SK-N-SH (cell line): ENCODE results near the gene ARHGAP6. TPM values are rescaled to one million over a fixed set of nuclear protein-coding genes. Genes with fewer than 3 reads are reported as not detected.

Source experiments
- CTCF ChIA-PET: fragments of 300-600, 350-600 bp; formaldehyde crosslinking; extraction: SDS; loops from one replicate; lab custom pipeline; 2021; lab: Yijun Ruan, JAX
- POLR2A ChIA-PET: fragments of 350-600 bp; sonication (Branson Sonifier 250); formaldehyde crosslinking; extraction: SDS; loops from one replicate; lab custom pipeline; 2020; ENCODE audit warnings: antibody characterized with exemption, inconsistent platforms; lab: Yijun Ruan, JAX
- DNase-seq: peaks from one replicate; pipeline ENCODE4 v3.0.0; 2012
- H2AFZ ChIP-seq: fragments of 200-600 bp; sonication (generic); 2 replicates; pipeline ENCODE4 v1.8.1; 2016; ENCODE audit warnings: antibody characterized with exemption, mild to moderate bottlenecking, low read depth
- H3F3A ChIP-seq: fragments of 200-600 bp; sonication (generic); replicated peaks from 2 replicates; pipeline ENCODE3; 2016; ENCODE audit warnings: antibody characterized with exemption, mild to moderate bottlenecking; ENCODE audit not compliant: insufficient read depth
- H3K27ac ChIP-seq, 2 experiments: fragments of 200-500 bp in 1 of 2; fragments of 200-600 bp in 1 of 2; sonication (Bioruptor generic) in 1 of 2; sonication (generic), shearing (Covaris generic) in 1 of 2; 2 replicates each; pipeline versions ENCODE4 v1.5.1 to v1.6.1; 2014 to 2016; ENCODE audit warnings: low read depth in 2 of 2, inconsistent platforms in 1 of 2, low read length in 1 of 2, mild to moderate bottlenecking in 1 of 2, mixed read lengths in 1 of 2
- H3K27me3 ChIP-seq: fragments of 200-600 bp; sonication (generic), shearing (Covaris generic); 2 replicates; pipeline ENCODE4 v1.6.1; 2016; ENCODE audit warnings: mixed run types; ENCODE audit not compliant: insufficient read depth
- H3K36me3 ChIP-seq, 2 experiments: fragments of 200-500 bp in 1 of 2; fragments of 200-600 bp in 1 of 2; sonication (Bioruptor generic) in 1 of 2; sonication (generic) in 1 of 2; replicated peaks in 1 of 2; 2 replicates each; pipeline versions ENCODE3 to v1.5.1; 2014 to 2016; ENCODE audit warnings: low read length in 1 of 2, mild to moderate bottlenecking in 1 of 2; ENCODE audit not compliant: insufficient read depth in 2 of 2, control insufficient read depth in 1 of 2
- H3K4me1 ChIP-seq, 2 experiments: fragments of 200-500 bp in 1 of 2; fragments of 200-600 bp in 1 of 2; sonication (Bioruptor generic) in 1 of 2; sonication (generic), shearing (Covaris generic) in 1 of 2; 2 replicates each; pipeline versions ENCODE4 v1.5.1 to v1.6.1; 2014 to 2016; ENCODE audit warnings: low read depth in 1 of 2, low read length in 1 of 2, mixed run types in 1 of 2; ENCODE audit not compliant: insufficient read depth in 2 of 2, control insufficient read depth in 1 of 2
- H3K4me2 ChIP-seq: fragments of 200-600 bp; sonication (generic), shearing (Covaris generic); 2 replicates; pipeline ENCODE4 v1.6.1; 2017; ENCODE audit warnings: mixed run types
- H3K4me3 ChIP-seq, 2 experiments: fragments of 200-500 bp in 1 of 2; fragments of 200-600 bp in 1 of 2; sonication (Bioruptor generic) in 1 of 2; sonication (generic), shearing (Covaris generic) in 1 of 2; 2 replicates each; pipeline versions ENCODE4 v1.5.1 to v1.8.1; 2014 to 2016; ENCODE audit warnings: low read depth in 2 of 2, inconsistent platforms in 1 of 2, low read length in 1 of 2, mild to moderate bottlenecking in 1 of 2, mixed read lengths in 1 of 2, moderate library complexity in 1 of 2
- H3K79me2 ChIP-seq: fragments of 200-600 bp; sonication (generic); 2 replicates; pipeline ENCODE4 v1.8.1; 2017; ENCODE audit warnings: mild to moderate bottlenecking; ENCODE audit not compliant: insufficient read depth
- H3K9ac ChIP-seq: fragments of 200-600 bp; sonication (generic); 2 replicates; pipeline ENCODE4 v1.6.1; 2017; ENCODE audit warnings: mixed run types
- H3K9me2 ChIP-seq: fragments of 200-600 bp; sonication (generic); 2 replicates; pipeline ENCODE4 v1.6.1; 2017; ENCODE audit warnings: mixed run types
- H3K9me3 ChIP-seq: fragments of 200-600 bp; sonication (generic); 2 replicates; pipeline ENCODE4 v1.6.1; 2017; ENCODE audit warnings: mixed run types, mild to moderate bottlenecking, moderate library complexity
- H4K20me1 ChIP-seq: fragments of 200-600 bp; sonication (generic); 2 replicates; pipeline ENCODE4 v1.6.1; 2017; ENCODE audit warnings: mild to moderate bottlenecking, mixed run types; ENCODE audit not compliant: insufficient read depth
- CHD2 ChIP-seq: fragments of 150-350 bp; IDR thresholded peaks from 2 replicates; pipeline ENCODE4 v1.6.1; 2018; ENCODE audit warnings: low read length; ENCODE audit not compliant: partially characterized antibody
- EP300 ChIP-seq, 2 experiments: IDR thresholded peaks; 2 replicates each; pipeline versions ENCODE4 v1.4.0 to v1.6.1; 2012; ENCODE audit warnings: borderline replicate concordance in 1 of 2, low read depth in 1 of 2, low read length in 1 of 2
- EZH2phosphoT487 ChIP-seq: fragments of 200-600 bp; sonication (generic); IDR thresholded peaks from 2 replicates; pipeline ENCODE4 v1.6.1; 2017; ENCODE audit warnings: low read depth, mixed run types, mild to moderate bottlenecking, antibody characterized with exemption, moderate library complexity, borderline replicate concordance
- FOSL2 ChIP-seq: IDR thresholded peaks from 2 replicates; pipeline ENCODE4 v1.4.0; 2012; ENCODE audit warnings: low read depth, mild to moderate bottlenecking, moderate library complexity, borderline replicate concordance
- FOXJ3 ChIP-seq: sonication (generic); formaldehyde crosslinking; IDR thresholded peaks from 2 replicates; pipeline ENCODE4 v1.5.1; 2020; ENCODE audit warnings: mild to moderate bottlenecking, missing genetic modification reagents
- GATA2 ChIP-seq: sonication (generic); formaldehyde crosslinking; IDR thresholded peaks from 2 replicates; pipeline ENCODE4 v1.5.0; 2020; ENCODE audit warnings: mild to moderate bottlenecking, missing genetic modification reagents
- JUND ChIP-seq: IDR thresholded peaks from 2 replicates; pipeline ENCODE4 v1.4.0; 2012
- MAX ChIP-seq: IDR thresholded peaks from 2 replicates; pipeline ENCODE4 v1.4.0; 2012; ENCODE audit warnings: low read depth
- MEF2A ChIP-seq: IDR thresholded peaks from 2 replicates; pipeline ENCODE4 v1.4.0; 2012; ENCODE audit warnings: low read depth, borderline replicate concordance
- MXI1 ChIP-seq: IDR thresholded peaks from 2 replicates; pipeline ENCODE4 v1.6.1; 2012; ENCODE audit warnings: mild to moderate bottlenecking, low read depth, low read length, improper control_type of control experiment
- NFIC ChIP-seq: IDR thresholded peaks from 2 replicates; pipeline ENCODE4 v1.4.0; 2012; ENCODE audit warnings: borderline replicate concordance
- POLR2AphosphoS5 ChIP-seq: IDR thresholded peaks from 2 replicates; pipeline ENCODE4 v1.6.1; 2012; ENCODE audit warnings: low read depth, low read length
- REST ChIP-seq: IDR thresholded peaks from 2 replicates; pipeline ENCODE4 v1.6.1; 2012; ENCODE audit warnings: mild to moderate bottlenecking, low read depth, low read length, moderate library complexity
- RXRA ChIP-seq: IDR thresholded peaks from 2 replicates; pipeline ENCODE4 v1.4.0; 2012; ENCODE audit warnings: low read depth, mild to moderate bottlenecking, borderline replicate concordance
- SIN3A ChIP-seq: IDR thresholded peaks from 2 replicates; pipeline ENCODE4 v1.6.1; 2012; ENCODE audit warnings: low read depth, mild to moderate bottlenecking, low read length, moderate library complexity, borderline replicate concordance
- TAF1 ChIP-seq: IDR thresholded peaks from 2 replicates; pipeline ENCODE4 v1.6.1; 2012; ENCODE audit warnings: low read depth, mild to moderate bottlenecking, low read length, moderate library complexity, borderline replicate concordance
- USF1 ChIP-seq: IDR thresholded peaks from 2 replicates; pipeline ENCODE4 v1.4.0; 2012; ENCODE audit warnings: low read depth, borderline replicate concordance
- USF2 ChIP-seq: fragments of 150-350 bp; IDR thresholded peaks from 2 replicates; pipeline ENCODE4 v1.6.1; 2017; ENCODE audit warnings: antibody characterized with exemption, low read length, low read depth, borderline replicate concordance
- YY1 ChIP-seq: IDR thresholded peaks from 2 replicates; pipeline ENCODE4 v1.4.0; 2012; ENCODE audit warnings: low read depth, mild to moderate bottlenecking
- WGBS: methylation state at CpG from one replicate; pipeline ENCODE4 v1.1.6; 2017; ENCODE audit warnings: low lambda C conversion rate; 5-methylcytosine and 5-hydroxymethylcytosine counted together
- polyA plus RNA-seq, 3 experiments: library from polyadenylated mRNA; depleted of rRNA; stranded (reverse); fragments of >200 nt; gene quantifications; 2 replicates each; pipeline ENCODE4 v1.2.3, GENCODE V29; 2012
- TF ChIP-seq, protein P1 (sequence below): IDR thresholded peaks from 2 replicates; pipeline ENCODE4 v1.4.0; 2012; ENCODE audit warnings: low read depth, borderline replicate concordance

The ARHGAP6 gene
- polyA plus RNA-seq, 1 of the 3 experiments (the other 2 are of a cell fraction): 0.16 TPM

DNA sequence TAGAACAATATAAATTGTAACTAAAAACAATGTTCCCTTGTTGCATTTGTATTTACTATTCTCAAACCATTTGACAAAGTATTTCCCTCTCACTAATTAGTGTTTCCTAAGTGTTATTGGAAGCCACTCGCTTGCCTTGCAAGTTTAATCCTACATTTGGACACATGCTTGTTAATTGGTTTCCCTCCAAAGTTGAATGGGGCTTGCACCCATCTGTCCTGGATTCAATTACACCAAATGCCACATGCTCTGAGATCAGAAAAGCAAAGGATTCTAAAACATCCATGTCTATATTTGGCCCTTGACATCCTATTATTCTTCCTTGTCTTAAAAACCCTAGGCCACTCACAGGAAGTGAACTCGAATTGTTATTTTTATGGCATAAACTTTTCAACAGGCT lies 225.9 kb downstream of the ARHGAP6 start:
- H3K79me2 ChIP-seq: no peaks in the 10 kb centered on the region
- ChIA-PET POLR2A (no interaction called here), CTCF (no interaction called here)
- no peak for DNase-seq
- no peak overlapping the region for H3K4me3 ChIP-seq
- no peak overlapping the region for H3K9ac ChIP-seq
- H4K20me1 ChIP-seq: no peaks in the 10 kb centered on the region
- no peak overlapping the region for H2AFZ ChIP-seq
- H3K9me3 ChIP-seq: no peaks in the 10 kb centered on the region
- H3K27ac ChIP-seq: no peak overlapping the region
- no peak overlapping the region for H3K4me2 ChIP-seq
- TF ChIP-seq MAX (no peak), FOSL2 (no peak), MEF2A (no peak), TAF1 (no peak), GATA2 (CRISPR knock-in tag) (no peak), REST (no peak), YY1 (no peak), USF1 (no peak), JUND (no peak), USF2 (no peak), CHD2 (no peak), NFIC (no peak), RXRA (no peak), MXI1 (no peak), POLR2AphosphoS5 (no peak), FOXJ3 (CRISPR knock-in tag) (no peak), EZH2phosphoT487 (no peak), SIN3A (no peak), EP300 (IDR thresholded peaks at IDR 0.05; ENCODE audit: borderline replicate concordance in 1 of 2, low read depth in 1 of 2, low read length in 1 of 2) (no peak)
- TF ChIP-seq, protein P1, sequence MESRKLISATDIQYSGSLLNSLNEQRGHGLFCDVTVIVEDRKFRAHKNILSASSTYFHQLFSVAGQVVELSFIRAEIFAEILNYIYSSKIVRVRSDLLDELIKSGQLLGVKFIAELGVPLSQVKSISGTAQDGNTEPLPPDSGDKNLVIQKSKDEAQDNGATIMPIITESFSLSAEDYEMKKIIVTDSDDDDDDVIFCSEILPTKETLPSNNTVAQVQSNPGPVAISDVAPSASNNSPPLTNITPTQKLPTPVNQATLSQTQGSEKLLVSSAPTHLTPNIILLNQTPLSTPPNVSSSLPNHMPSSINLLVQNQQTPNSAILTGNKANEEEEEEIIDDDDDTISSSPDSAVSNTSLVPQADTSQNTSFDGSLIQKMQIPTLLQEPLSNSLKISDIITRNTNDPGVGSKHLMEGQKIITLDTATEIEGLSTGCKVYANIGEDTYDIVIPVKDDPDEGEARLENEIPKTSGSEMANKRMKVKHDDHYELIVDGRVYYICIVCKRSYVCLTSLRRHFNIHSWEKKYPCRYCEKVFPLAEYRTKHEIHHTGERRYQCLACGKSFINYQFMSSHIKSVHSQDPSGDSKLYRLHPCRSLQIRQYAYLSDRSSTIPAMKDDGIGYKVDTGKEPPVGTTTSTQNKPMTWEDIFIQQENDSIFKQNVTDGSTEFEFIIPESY: no peak
- no peaks in the 10 kb centered on the region for H3K27me3 ChIP-seq
- no peaks in the 10 kb centered on the region for H3K9me2 ChIP-seq
- no peaks in the 10 kb centered on the region for H3K36me3 ChIP-seq
- 24% methylated on average over 2 of the region's 2 CpGs for WGBS
- H3K4me1 ChIP-seq: peaks cover 0 to 16% of the 10 kb centered on the region in 2 experiments; a peak in 1 of 4 replicates
- peaks cover 15% of the 10 kb centered on the region for H3F3A ChIP-seq
